ENCODE measurements around the gene IFT122. TPM values are rescaled to one million over a fixed set of nuclear protein-coding genes. Genes with fewer than 3 reads are reported as not detected.

The IFT122 gene
- total RNA-seq, 3 donors from 2014 or later = 43.2 to 60.6 (median 45.8) TPM

DNA sequence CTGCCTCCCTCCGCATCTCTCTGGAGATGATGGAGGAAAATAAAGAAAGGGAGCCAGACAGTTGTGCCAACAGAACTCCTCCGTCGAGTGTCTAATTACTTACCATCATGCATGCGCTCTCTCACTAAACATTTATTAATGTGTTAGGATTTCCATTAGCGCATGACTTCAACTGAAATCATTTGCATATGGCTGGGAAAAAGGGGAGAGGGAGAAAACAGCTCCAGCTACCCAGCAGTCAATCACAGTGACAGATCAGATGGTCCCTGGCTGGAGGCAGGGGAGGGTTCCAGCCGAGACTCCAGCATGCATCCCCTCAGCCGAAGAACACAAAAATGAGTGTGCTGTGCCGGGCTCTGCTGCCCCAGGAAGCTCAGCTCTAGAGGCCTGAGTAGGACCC, 81.6 kb downstream of the IFT122 start:
- no peaks in the 10 kb centered on the region for H3K4me1 ChIP-seq
- no peak for DNase-seq (ENCODE audit: low spot score in 2 of 2)
- intact Hi-C loops (cut with DNase I; ENCODE audit: low total_unique reads) = no loop called here
- H3K27me3 ChIP-seq = no peaks in the 10 kb centered on the region
- TF ChIP-seq POLR2A (IDR thresholded peaks at IDR 0.05) = no peak
- no peak for TF ChIP-seq POLR2AphosphoS5 (IDR thresholded peaks at IDR 0.05)
- TF ChIP-seq, protein P1, sequence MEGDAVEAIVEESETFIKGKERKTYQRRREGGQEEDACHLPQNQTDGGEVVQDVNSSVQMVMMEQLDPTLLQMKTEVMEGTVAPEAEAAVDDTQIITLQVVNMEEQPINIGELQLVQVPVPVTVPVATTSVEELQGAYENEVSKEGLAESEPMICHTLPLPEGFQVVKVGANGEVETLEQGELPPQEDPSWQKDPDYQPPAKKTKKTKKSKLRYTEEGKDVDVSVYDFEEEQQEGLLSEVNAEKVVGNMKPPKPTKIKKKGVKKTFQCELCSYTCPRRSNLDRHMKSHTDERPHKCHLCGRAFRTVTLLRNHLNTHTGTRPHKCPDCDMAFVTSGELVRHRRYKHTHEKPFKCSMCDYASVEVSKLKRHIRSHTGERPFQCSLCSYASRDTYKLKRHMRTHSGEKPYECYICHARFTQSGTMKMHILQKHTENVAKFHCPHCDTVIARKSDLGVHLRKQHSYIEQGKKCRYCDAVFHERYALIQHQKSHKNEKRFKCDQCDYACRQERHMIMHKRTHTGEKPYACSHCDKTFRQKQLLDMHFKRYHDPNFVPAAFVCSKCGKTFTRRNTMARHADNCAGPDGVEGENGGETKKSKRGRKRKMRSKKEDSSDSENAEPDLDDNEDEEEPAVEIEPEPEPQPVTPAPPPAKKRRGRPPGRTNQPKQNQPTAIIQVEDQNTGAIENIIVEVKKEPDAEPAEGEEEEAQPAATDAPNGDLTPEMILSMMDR (IDR thresholded peaks at IDR 0.05) = no peak
- H3K27ac ChIP-seq = no peak overlapping the region
- no peaks in the 10 kb centered on the region for H3K36me3 ChIP-seq
- H3K9me3 ChIP-seq = no peaks in the 10 kb centered on the region
- no peak overlapping the region for H3K4me3 ChIP-seq

DNA sequence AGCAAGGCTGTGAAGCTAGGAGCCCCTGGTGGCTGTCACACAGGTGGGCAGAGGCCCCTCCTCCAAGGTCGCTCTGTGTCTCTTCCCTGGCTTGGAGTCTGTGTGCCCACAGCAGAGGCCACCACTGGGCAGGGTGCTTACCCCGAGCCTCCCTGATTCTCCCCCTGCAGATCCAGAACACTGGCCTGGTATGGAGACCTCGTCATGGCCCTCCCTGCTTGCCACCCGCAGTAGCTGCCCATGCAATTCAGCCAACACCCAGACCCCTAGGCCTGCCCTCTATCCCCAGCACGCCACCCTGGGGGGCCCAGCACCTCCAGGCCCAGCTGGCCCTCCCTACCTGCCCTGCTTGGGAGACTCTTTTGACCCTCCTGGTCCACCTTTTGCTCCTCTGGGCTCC, 82.9 kb downstream of the IFT122 start:
- Histone ChIP-seq H3K27me3 (no peaks in the 10 kb centered on the region), H3K4me1 (no peaks in the 10 kb centered on the region), H3K36me3 (no peaks in the 10 kb centered on the region), H3K9me3 (no peaks in the 10 kb centered on the region), H3K4me3 (no peak overlapping the region), H3K27ac (no peak overlapping the region)
- TF ChIP-seq, protein P1 (IDR thresholded peaks at IDR 0.05) = no peak
- no peak for TF ChIP-seq POLR2A (IDR thresholded peaks at IDR 0.05)
- TF ChIP-seq POLR2AphosphoS5 (IDR thresholded peaks at IDR 0.05) = no peak
- DNase-seq (ENCODE audit: low spot score in 2 of 2) = no peak
- intact Hi-C loops (cut with DNase I; ENCODE audit: low total_unique reads) = no loop called here

DNA sequence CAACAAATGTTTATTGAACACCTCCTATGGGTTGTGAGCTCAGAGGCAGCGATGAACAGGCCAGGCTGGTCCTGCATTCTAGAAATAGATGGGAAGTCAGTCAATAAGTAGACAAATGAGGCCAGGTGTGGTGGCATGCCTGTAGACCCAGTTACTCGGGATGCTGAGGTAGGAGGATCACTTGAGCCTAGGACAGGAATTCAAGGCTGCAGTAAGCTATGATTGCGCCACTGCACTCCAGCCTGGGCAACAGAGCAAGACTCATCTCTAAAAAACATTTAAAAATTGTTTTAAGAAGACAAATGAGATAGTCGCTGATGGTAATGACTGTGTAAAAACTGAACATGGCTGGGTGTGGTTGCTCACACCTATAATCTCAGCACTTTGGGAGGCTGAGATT, 84.1 kb downstream of the IFT122 start:
- no peak overlapping the region for H3K4me3 ChIP-seq
- TF ChIP-seq POLR2A (IDR thresholded peaks at IDR 0.05) (no peak), POLR2AphosphoS5 (IDR thresholded peaks at IDR 0.05) (no peak)
- TF ChIP-seq, protein P1 (IDR thresholded peaks at IDR 0.05) = no peak
- no peak overlapping the region for H3K27ac ChIP-seq
- no peaks in the 10 kb centered on the region for H3K9me3 ChIP-seq
- H3K4me1 ChIP-seq = no peaks in the 10 kb centered on the region
- H3K36me3 ChIP-seq = no peaks in the 10 kb centered on the region
- DNase-seq (ENCODE audit: low spot score in 2 of 2) = no peak
- intact Hi-C loops (cut with DNase I; ENCODE audit: low total_unique reads) = no loop called here
- H3K27me3 ChIP-seq = no peaks in the 10 kb centered on the region

DNA sequence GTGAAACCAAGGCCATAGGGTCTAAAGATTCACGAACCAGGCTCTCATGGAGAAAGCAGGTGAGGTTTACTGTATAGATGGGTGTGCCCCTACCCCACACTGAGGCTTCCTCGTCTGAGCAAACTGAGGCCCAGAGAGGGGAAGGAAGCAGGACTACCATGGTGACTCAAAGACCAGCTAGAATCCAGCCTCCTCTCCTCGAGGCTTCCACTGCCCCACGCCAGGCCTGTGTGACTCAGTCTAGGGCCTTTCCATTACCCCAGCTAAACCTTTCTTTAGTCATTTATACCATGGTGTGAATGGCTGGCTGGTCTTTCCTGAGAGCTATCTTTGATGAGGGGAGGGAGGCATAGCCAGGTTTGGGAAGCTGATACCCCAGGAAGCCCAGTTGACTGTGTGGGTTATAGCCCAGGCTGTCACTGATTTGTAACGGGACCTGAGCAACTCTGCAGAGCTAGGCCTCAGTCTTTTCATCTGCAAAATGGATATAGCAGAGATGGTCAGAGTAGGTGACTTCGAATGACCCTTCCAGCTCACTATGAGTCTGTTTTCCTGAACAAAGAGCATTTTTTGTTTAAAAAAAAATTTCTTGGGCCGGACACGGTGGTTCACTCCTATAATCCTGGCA, 85.4 kb downstream of the IFT122 start:
- TF ChIP-seq, protein P1 (IDR thresholded peaks at IDR 0.05) = no peak
- TF ChIP-seq POLR2A (IDR thresholded peaks at IDR 0.05) (no peak), POLR2AphosphoS5 (IDR thresholded peaks at IDR 0.05) (no peak)
- H3K9me3 ChIP-seq = no peaks in the 10 kb centered on the region
- no peaks in the 10 kb centered on the region for H3K27me3 ChIP-seq
- no peak overlapping the region for H3K27ac ChIP-seq
- H3K4me3 ChIP-seq = no peak overlapping the region
- no peak for DNase-seq (ENCODE audit: low spot score in 2 of 2)
- intact Hi-C loops (cut with DNase I; ENCODE audit: low total_unique reads) = no loop called here
- H3K4me1 ChIP-seq = no peaks in the 10 kb centered on the region
- no peaks in the 10 kb centered on the region for H3K36me3 ChIP-seq

DNA sequence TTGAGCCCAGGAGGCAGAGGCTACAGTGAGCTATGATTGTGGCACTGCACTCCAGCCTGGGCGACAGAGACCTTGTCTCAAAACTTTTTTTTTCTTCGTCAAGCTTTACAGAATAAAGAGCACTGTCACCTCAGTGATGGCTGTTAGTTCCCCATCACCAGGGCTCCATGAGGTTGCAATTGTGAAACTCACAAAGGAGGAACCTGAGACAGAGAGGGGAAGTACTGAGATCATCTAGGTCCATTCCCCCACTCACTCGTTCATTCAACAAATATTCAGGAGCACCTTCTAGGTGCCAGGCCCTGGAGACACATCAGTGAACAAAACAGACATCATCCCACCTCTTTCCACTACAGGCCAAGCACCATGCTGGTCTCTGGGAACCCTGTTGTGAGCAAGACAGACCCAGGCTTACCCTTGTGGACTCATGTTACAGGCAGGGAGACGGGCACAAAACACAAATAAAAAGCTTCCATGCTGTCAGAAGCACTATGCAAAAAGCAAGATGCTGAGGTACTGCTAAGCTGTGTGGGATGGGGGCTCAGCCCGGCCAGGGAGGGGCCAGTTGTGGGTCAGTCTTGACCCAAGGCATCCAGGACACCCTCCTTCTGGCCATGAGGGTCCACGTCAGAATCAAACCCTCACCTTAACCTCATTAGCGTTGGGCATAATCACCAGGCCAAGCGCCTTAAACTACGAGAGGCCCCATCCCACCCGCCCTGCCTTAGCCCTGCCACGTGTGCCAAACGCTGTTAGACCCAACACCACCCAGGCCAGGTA, 86.3 kb downstream of the IFT122 start:
- intact Hi-C loops (cut with DNase I; ENCODE audit: low total_unique reads) = no loop called here
- Histone ChIP-seq H3K4me1 (no peaks in the 10 kb centered on the region), H3K4me3 (no peak overlapping the region), H3K9me3 (no peaks in the 10 kb centered on the region), H3K36me3 (no peaks in the 10 kb centered on the region), H3K27me3 (no peaks in the 10 kb centered on the region), H3K27ac (no peak overlapping the region)
- TF ChIP-seq, protein P1 (IDR thresholded peaks at IDR 0.05) = no peak
- TF ChIP-seq POLR2AphosphoS5 (IDR thresholded peaks at IDR 0.05) (no peak), POLR2A (IDR thresholded peaks at IDR 0.05) (no peak)
- DNase-seq (ENCODE audit: low spot score in 2 of 2) = no peak
